GM19438 (cell line): ENCODE measurements around the gene HIVEP3.

Source experiments
- ATAC-seq: cut with Tn5 transposase; IDR thresholded peaks from one replicate; pipeline ENCODE4 v1.9.1; 2021; ENCODE audit warnings: low read depth; ENCODE audit not compliant: unreplicated experiment

HIVEP3 gene

DNA sequence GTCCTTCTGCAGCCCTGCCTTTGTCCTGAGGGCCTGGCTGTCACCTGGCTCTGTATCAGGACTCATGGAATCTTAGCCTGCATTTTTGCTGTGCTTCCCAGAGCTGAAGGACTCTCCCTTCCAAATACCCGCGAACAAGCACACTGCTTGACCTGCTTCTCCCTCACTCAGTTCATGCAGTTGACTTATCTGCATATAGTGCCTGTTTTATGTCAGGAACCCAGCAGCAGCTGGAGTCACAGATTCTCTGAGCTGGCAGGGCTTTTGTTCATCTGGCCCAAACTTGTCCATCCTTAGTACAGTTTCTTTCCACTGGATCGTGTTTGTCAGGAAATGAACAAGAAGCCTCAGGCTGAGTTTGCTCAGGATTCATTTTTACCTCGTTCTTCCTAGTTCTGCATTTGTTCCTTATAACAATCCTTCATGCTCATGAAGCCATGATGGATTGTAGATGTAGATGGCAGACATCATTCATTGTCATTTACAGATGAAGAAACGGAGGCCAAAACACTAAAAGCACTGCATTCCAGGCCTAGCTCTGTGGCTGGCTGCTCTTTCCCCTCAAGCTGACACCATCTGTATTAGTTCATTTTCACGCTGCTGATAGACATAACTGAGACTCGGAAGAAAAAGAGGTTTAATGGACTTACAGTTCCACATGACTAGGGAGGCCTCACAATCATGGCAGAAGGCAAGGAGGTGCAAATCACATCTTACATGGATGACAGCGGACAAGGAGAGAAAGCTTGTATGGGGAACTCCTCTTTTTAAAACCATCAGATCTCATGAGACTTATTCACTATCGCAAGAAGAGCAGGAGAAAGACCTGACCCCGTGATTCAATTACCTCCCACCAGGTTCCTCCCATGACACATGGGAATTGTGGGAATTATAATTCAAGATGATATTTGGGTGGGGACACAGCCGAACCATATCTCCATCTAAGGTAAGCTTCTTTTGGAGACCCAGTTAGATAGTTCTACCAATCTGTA, 150.9 kb downstream of the HIVEP3 start:
- no peak for ATAC-seq

DNA sequence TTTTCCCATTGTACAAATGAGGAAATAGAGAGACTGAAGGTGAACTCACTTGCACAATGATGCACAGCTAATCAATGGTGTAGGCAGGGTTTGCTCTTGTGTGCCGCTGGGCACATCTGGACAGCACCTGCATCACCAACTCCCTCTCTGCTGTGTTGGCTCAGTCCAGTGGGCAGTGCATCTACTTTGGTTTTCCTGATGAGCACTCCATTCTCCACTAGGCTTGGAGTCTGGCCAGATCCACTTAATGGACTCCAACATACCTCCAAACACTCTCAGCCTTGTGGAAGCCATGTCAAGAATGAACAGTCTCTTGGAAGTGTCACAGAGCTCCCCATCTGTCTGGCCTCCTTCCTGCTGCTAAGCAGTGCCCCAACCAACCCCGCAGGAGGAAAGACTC, 152.2 kb downstream of the HIVEP3 start:
- no peak for ATAC-seq

DNA sequence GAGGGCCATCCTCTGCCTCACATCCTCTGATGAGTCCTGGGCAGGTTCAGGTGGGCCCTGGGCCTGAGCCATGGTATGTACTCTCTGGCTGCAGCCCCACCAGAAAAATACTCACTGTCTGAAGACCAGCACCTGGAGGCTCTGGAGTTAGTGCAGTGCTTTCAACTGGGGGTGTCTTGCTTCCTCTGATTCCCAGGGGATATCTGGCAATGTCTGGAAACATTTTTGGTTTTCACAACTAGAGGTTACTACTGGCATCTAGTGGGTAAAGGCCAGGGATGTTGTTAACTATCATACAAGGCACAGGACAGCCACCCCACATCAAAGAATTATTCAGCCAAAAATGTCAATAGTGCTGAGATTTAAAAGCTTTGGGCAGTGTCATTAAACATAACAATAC, 152.7 kb downstream of the HIVEP3 start:
- ATAC-seq, result no peak

DNA sequence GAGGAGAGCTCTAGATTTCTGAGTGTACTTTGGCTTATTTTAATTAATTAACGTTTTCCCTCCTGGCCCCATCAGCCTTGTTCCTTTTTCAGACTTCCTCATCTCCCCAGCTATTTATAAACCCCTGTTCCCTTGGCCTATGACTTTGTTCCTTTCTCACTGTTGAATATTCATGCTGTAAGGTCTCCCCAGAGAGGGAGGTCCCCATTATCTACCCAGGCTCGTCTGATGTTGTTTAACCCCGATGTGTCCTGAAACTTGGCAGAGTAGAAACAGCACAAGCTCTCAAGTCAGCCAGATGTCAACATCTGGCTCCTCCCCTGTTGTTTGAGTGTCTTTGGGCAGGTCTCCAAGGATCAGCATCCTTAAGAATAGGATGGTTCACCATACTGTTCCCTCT, 153.6 kb downstream of the HIVEP3 start:
- ATAC-seq, result no peak

DNA sequence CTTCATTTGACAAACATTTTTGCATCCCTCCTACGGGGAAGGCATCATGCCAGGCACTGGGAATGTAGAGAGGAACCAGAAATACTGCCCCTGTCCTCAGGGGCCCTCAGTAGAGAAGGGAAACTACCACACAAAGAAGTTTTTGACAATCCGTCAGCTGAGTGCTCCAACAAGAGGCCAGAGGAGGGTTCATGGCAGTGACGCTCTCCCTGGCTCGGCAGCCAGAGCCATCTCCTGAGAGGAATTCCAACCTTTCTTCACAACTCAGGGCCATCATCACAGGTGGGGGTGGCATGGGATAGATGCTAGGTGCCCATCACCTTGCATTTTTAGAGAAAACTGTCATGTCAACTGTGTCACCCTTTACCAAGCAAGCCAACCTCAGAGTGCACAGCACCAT, 154.1 kb downstream of the HIVEP3 start:
- ATAC-seq, result no peak

DNA sequence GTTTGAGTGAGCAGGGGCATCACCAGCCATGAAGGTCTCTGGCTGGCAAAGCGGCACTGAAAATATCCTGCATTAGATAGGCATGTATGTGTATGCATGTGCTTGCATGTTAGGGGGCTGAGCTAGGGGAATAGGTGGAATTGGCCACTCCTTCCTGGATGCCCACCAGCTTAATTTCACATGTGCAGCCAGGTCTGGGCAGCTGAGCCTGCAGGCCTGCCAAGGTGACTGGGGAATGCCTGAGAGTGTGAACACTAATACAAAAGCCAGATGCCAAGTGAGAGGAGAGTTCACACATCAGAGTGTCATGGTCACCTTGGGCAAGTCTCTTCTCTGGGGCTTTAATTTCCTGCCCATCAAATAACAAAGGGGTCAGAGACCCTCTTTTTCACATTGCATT, 155.9 kb downstream of the HIVEP3 start:
- ATAC-seq, result no peak

DNA sequence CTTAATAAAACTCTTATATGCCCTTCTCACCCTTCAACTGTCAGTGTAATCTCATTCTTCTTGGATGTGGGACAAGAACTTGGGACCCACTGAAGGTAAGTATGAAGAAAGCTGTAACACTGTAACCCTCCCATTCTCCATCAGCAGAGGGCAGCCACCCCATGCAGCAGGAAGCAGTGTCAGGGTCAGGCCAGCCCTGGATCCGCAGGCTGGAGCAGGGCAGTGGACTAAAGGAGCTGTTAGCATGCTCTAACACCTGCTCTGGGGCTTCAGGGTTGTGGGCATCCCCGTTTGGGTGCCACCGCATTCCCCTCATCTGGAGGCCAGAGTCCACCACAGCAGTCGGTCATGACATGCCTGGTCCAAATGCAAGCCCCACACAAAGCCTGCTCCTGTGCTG, 156.5 kb downstream of the HIVEP3 start:
- no peak for ATAC-seq

DNA sequence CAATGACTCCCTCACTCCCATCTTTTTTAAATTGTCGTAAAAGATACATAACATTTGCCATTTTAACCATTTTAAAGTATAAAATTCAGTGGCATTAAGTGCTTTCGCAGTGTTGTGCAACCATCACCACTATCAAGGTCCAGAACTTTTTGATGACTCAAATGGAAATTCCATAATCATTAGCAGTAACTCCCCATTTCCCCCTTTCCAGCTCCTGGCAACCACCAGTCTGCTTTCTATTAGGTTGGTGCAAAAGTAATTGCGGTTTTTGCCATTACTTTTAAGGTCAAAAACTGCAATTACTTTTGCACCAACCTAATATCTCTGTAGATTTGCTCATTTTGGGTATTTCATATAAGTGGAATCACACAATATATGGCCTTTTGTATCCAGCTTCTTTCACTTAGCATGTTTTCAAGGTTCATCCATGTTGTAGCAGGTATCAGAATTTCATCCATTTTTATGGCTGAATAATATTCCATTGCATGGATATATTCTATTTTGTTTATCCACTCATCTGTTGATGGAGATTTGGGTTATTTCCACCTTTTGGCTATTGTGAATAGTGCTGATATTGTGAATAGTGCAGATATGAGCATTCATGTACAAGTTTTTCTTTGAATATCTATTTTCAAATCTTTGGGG, 159.7 kb downstream of the HIVEP3 start:
- no peak for ATAC-seq

DNA sequence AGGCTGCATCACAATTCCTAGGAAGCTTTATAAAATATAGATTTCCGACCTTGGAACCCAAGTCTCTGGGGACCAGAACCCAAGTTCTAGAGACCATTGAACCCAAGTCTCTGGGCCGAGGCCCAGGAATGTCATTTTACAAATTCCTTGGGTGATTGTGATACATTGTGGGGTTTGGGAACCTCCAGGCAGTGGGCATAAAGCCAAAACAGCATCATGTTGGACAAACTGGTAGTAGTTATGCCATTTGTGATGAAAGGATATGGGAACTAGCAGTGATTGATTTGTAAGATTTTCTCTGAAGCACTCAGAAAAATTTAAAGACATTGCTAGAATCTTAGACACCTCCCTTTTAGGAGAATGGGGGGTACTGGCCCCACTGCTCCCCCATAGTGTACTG, 160.2 kb downstream of the HIVEP3 start:
- ATAC-seq, result no peak

DNA sequence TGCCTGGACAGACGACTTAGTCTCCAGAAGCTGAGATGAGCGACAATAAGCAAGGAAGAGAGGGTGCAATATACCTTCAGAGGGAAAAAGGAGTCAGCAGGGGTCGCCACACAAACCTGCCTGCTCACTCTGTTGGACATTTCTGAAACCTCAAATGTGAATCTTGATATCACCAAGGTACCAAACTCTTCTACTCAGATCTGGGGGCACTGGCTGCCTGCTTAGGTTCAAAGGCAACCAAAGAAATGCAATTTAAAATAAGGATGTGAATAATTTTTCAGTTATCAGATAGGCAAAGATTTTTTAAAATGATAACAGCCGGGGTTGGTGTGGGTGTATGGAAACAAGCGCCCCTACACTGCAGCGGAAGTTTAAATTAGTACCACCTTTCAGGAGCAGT, 164.2 kb downstream of the HIVEP3 start:
- ATAC-seq, result no peak

DNA sequence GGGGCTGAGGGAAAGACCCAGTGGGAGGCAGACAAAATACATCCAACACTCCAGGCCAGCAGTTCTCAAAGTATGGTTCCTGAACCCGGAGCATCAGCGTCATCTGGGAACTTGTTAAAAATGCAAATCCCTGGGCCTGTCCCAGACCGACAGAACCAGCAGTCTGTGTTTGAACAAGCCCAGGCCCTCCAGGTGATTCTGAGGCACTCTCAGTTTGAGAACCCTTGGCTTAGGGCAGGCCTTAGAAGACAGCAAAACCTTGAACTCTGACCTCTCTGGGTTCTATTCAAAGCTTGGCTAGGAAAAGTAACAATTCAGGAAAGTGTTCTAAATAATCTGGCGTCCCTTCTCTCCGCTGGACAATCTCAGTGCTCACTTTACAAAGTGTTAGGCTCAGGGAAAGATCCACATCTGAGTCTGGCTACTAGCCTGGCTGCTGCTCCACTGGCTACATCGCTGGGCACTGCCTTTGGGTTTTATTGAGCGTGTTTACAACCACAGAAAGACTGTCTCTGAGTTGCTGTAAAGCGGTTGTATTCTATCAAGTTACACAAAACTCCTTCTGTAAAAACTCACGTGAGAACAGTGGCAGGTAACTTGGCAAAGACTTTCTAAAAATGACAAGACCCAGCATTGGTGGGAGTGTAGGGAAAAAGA, 166.1 kb downstream of the HIVEP3 start:
- ATAC-seq, result peak; percentile 11

DNA sequence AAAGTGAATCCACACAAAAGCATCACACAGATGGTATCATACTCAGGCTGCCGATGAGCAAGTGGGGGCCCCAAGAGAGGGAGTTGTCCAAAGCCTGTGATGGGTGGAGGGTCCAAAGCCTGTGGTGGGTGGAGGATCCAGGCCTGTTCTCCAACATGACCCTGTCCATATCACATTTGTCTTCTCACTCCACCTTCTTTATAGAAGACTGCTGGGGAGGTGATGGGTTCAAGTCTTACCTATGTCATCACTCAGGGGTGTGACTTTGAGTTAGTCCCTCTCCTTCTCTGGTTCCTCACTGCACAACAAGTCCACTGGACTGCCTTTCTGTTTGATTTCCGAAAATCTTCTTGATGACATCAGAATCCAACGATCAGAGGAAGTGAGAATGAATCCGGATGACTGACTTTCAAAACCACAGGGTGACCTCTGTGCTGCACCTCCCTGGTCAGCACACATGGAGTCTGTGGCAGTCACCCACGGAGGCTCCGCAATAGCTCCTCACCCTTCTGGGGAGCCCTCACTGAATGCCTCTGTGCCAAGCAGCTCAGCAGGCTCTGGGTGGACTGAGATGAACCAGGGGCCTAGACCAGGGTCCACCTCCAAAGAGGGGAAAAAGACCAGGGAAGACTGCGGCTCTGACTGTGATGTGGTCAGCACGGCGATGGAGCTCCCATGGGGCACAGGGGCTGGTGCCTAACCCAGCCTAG, 166.8 kb downstream of the HIVEP3 start:
- ATAC-seq, result peak; percentile 37

DNA sequence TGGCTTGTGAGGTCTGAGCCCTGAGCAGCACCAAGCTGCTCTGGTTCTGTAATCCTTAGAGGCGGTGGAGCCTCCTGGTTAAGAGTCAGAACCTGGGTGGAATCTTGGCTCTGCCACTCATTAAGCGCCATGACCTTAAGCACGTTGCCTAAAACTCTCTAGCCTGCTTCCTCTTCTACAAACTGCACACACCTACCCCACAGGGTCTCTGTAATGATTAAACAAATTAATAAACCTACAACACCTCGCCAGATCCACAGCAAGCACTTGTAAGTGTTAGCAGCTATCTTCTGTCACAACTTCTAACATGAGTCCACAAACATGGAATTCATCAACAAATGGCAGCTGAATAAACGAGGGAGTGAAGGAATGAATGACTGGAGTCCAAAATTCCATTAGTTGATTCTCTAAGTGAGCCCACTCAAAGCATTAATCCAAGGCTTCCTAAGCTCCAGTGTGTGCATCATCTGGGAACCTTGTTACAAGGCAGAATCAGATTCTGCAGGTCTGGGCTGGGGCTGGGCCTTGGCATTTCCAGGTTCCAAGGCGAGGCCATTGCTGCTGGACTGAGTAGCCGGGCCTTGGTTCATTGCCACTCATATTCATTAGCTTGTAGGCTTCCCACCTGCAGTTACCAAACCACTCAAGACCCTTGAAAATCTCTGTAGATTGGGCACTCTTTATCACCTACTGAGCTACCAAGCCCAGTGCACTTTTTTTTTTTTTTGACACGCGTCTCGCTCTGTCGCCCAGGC, 168.6 kb downstream of the HIVEP3 start:
- no peak for ATAC-seq

DNA sequence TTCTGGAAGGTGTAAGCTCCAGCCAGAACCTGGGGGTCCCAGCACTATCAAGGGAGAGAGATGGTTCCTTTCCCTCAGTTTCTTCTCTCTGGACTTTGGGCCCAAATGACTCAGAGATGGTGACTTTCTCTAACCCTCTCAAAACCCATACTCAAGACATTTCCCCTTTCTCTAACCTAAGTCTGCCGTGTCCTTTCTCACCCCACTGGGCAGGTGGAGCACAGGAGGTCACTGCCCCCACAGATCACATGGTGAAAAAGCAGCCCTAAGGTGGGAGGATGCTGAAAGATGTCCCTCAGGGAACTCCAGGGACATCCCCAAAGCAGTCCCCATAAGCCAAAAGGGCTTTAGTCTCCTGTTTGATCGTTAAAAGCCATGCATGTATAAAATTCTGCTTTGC, 173.7 kb downstream of the HIVEP3 start:
- ATAC-seq, result no peak

DNA sequence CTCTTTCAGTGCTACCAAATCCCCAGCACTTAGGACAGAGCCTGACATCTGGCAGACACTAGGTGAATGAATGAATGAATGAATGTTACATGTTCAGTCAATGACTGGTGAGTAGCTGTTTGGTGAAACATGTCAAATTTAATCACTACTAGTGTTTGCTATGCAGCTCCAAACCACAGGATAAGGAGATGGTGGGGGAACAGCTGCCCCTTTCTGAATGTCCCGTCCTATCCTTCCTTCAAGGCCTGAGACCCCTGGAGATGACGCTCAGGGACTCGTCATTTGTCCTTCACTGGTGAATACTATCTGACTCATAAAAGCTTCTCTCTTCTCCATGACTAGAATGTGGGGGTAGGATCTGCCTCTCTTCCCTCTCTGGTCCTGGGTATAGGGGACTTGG, 175.4 kb downstream of the HIVEP3 start:
- no peak for ATAC-seq

DNA sequence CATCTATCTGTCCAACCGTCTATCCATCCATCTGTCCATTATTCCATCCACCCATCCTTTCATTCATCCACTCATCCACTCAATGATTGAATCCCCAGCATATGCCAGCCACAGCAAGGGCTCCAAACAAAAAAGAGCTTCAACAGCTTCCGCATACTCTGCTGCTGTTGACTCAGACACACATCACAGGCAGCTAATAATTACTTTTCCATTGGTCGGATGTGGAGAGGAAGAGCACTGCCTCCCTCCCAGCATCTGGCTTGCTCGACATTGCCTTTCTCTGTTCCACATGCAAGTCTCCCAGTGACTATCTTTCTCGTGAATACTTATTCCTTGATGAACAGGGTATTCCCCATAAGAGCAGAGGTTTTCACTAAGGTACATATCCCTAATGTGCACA, 176.5 kb downstream of the HIVEP3 start:
- no peak for ATAC-seq

DNA sequence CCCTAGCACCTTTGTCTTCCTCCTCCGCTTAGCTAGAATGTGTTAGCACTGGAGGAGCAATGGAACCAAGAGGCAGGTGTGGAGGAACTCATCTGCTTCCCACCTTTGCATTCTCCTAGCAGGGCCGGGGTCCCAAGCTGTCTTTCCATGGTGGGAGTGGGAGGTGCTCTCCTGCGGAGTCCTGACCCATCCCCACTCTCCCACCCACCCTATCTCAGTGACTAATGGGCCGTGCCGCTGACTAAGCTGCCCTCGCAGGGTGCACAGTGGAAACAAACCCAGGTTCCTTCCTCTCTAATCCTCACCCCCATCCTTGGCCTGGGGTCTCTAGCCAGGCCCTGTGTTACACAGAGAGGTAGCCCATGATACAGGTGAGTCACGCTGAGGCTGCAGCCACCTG, 177.5 kb downstream of the HIVEP3 start:
- ATAC-seq, result no peak

DNA sequence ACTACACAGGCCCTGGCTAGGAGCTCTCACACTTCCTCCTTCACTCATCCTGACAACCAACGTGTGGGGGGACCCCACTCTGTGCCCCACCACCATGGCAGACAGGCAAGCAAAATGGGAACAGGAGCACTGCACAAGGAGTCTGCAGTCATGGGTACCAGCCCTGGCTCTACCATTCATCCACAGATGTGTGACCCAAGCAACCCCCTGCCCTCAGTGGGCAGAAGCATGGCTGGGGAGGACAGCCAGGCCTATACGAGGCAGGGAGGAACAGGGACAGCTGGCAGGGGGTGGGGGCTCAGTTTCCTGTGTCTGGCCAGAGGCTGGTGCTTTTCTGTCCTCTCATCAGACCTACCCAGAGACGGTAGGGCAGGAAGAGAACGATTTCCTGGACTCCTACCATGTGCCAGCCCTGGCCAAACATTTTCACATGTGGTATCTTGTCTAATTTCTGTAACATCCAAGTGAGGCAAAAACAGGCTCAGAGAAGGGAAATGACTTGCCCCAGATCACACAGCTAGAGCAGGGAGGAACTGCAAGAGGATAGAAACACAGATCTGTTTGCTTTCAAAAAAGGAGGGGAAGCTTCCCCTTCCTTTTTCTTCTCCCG, 178.0 kb downstream of the HIVEP3 start:
- no peak for ATAC-seq

DNA sequence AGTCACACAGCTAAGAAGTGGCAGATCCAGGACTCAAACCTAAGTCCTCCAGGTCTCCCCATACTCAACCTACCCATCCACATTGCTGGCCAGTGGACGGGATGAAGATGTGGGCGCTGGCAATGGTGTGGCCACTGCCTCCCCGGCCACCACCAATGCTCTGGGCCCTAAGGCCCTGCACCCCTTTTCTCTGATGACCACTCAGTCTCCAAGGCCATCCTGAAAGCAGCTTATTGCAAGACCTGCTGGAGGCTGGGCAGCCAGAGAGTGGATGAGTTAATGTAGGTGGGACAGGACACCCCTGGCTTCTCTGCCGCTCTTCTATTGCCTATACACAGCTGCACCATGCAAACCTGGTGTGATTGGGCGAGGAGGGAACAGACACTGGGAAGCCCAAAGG, 178.7 kb downstream of the HIVEP3 start:
- no peak for ATAC-seq
